GM11168 (cell line): ENCODE results near the gene IBSP.

ENCODE experiments used
- in situ Hi-C: fragments of 300-500 bp; cut with MboI; formaldehyde crosslinking; loops from one replicate; pipeline ENCODE4 v1.12.0; 2022; ENCODE audit warnings: low sequenced_read_pairs; ENCODE audit not compliant: unreplicated experiment

Gene IBSP

DNA sequence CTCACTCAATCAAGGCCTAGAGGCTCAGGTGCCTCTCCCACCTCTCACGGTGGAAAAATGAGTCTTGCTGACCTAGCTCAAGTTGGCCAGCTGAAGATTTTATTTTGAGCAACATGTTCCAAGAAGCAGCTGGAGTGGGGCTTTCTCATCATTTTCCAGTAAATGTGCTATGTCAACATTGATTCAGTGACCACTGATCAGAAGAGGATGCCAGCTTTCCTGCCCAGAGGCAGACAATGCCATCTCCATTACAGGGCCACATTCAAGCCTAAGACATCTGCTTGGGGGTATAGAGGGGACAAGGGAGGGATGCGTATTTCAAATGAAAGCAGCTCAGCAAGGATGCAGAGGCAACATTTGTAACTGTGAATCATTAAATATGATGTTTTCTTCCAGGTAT, 36.4 kb downstream of the IBSP start:
- in situ Hi-C loops = no loop called here

DNA sequence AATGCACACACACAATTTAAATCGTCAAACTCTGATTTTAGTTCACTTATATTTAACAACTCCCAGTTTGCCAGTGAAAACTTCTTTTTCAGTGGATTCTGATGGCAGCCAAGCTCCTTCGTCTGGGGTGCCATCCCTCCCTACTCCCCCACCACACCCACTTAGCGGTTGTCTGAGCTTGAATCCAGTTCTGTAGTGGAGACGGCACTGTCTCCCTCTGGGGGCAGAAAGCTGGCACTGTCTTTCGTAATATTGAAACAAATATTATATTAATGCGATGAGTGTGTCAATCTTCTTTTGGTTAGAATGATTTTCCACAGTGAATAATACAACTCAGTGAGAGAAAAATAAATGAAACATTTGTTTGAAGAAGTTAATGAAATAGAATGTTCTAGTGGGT, 38.9 kb downstream of the IBSP start:
- in situ Hi-C loops = no loop called here

DNA sequence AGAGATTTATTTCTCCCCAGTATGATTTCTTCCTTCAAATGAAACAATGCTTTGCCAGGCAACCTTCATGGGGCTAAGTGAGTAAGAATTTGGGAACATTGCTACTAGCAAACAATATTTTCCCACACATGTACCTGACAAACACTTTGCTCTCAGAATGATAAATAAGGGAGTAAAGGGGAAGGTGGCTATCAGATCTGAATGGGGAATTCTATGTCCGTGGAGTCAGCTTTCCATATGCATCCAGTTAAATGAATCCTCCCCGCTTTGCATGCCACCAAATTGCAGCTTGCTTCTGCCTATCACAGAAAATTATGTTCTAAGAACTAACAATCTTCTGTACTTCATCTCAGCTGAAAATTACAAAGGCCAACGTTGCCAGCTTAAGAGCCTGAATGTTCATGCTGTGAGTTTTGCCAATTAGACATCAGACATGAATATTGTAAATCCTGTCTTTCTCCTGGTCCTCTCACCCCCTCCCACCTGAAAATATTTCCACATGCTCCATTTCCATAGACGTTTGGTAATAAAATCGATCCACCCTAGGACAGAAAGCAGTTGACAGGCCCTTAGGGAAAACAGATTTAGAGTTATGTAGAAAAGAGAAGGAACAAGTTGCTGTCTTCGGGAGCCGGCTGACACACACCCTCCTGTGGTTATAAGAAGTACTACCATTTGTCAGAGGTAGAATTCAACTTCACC, 39.7 kb downstream of the IBSP start:
- in situ Hi-C loops = no loop called here

DNA sequence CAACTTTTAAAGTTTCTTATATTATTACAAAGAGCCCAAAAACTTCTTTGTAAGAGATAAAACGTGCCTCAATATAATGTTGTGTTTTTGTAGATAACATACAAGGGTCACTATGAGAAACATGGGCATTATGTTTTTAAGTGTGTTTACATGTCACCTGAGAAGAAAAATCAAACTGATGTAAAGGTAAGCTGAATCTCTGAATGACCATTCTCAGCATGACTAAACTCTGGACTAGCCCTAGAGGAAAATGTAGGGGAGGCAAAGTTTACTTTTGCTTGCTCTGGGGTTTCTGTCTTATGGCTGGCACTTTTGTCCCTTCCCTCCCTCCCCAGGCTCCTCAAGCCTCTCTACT, 40.2 kb downstream of the IBSP start:
- in situ Hi-C loops = no loop called here

DNA sequence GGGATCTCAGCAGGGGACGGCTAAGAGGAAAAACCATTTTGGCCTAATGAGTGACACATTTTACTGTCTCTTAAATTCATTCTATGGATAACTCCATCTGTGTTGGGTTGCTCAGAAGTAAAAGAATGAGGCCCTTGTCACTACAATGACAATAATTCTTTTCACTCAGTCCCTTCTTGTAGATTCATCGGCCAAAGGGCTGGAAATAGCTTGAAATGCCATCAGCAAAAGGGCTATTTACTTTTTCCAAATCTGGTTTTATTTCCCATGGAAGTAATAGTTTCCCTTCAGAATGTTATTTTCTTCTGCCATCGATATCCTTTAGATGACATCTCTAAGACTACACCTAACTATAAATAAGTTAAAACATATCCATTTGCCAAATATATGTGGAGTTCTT, 40.8 kb downstream of the IBSP start:
- in situ Hi-C loops = loop anchor here (5.0 to 10.0 kb wide), 2 partner anchors 158 to 485 kb away; no protein-coding TSS in a partner anchor

DNA sequence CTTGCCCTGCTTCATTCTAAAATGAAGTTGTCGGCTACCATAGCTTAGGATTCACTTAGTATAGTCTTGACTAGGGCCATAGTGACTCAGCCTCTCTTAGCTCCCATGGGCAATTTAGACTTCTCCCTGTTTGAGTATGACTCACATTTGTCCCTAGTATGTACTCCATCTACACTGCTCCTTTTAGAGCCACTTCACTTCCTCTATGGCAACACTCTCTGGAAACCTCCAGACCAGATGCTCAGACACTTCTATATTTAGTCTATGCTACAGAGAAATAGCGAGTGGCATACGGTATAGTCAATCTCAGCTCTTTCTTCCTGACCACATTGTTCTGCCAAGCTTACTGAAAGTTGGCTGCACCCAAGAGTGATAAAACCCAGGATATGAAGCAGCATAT, 44.6 kb downstream of the IBSP start:
- in situ Hi-C loops = loop anchor here (5.0 to 10.0 kb wide), 2 partner anchors 162 to 489 kb away; no protein-coding TSS in a partner anchor

DNA sequence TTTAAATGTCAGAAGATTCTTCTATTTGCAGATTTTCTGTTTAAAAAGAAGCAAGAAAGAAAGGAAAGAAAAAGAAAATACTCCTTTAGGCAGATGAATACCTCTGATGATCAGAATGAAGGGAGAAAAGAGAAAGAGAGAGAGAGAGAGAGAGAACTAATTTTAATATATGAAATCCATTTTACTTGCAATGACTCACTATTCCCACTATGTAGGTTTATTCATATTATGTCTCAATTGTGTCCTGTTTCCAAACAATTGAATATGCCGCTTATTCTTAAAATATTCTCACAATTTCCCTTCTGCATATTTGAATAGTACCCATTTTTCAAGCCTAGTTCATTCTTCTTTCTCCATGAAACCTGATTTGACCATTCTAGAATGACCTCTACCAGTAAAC, 45.1 kb downstream of the IBSP start:
- in situ Hi-C loops = loop anchor here (5.0 to 10.0 kb wide), 2 partner anchors 162 to 490 kb away; no protein-coding TSS in a partner anchor

DNA sequence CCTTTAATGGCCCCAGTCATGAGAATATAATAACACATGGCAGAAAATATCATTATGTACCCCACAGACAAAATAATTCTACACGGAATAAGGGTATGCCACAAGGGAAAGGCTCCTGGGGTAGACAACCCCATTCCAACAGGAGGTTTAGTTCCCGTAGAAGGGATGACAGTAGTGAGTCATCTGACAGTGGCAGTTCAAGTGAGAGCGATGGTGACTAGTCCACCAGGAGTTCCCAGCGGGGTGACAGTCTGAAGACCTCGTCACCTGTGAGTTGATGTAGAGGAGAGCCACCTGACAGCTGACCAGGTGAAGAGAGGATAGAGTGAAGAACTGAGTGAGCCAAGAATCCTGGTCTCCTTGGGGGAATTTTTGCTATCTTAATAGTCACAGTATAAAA, 46.9 kb downstream of the IBSP start:
- in situ Hi-C loops = loop anchor here (10.0 kb wide), 1 partner anchor 491 kb away; no protein-coding TSS in a partner anchor

DNA sequence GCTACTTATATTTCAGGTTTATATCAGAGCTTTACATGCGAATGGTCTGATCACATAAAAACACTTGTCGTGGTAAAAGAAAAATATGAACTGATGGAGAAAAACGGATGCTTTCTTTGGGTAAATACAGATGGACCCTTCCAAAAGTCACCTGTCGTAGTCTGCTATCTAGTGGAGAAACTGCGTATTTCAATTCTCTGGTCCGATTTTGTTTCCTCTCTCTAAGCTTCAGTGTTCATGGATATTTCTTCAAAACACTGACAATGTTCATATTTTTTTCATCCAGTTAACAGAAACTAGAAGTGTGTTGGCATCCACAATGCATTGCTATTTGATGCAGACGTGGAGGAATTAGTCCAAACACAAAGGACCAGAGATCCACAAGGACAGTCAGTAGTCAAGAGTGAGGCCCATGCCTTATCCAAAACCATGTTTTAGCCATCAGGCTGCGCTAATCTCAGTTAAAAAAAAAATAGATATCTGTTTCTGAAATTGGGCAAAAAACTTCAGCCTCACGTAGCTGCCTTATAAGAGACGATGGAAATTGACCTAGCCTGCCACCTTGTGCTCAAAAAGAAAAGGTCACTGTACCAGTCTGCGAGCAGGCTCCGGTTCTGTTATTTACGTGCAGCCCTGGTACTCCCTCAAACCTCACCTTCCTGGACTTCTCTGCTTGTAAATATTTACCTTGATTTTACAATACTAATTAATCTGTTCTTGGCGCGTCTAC, 49.4 kb downstream of the IBSP start:
- in situ Hi-C loops = loop anchor here (10.0 kb wide), 1 partner anchor 494 kb away; no protein-coding TSS in a partner anchor

DNA sequence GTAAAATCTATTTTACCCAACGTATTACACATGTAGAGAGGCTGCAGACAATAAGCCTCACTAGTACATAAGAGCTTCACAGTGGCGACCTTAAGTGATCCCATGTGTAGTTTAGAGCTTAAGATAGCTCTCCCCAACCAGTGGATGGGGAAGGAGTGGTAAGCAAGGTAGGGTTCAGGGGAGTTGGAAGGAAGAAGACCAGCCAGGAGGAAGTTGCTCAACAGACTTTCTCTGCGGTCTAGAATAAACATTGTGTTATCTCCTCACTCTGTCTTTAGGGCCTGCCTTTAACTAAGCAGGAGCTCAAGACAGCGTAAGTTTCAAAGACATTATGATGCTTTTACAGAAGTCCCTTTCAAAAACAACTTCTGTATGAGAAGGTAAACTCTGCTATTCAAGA, 50.3 kb downstream of the IBSP start:
- in situ Hi-C loops = loop anchor here (10.0 kb wide), 3 partner anchors 125 to 495 kb away; partner anchors contain the start of gene SPP1

DNA sequence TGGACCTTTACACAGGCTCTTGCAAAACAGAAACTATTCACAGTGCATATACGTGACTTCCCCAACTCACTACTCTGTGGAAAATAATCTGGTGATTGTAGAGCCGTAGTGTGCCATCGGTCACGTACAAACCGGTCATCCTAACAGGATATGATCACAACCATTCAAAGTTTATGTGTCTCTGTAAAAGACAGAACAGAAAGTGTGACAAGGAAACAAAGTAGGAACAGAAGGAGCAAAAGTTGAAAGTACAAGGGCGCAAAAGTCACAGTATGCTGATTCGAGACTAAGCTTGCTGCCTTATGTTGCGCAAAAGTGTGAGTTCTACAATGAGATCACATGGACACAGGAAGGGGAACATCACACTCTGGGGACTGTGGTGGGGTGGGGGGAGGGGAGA, 52.0 kb downstream of the IBSP start:
- in situ Hi-C loops = loop anchor here (10.0 kb wide), 2 partner anchors 123 to 363 kb away; partner anchors contain the start of gene SPP1

DNA sequence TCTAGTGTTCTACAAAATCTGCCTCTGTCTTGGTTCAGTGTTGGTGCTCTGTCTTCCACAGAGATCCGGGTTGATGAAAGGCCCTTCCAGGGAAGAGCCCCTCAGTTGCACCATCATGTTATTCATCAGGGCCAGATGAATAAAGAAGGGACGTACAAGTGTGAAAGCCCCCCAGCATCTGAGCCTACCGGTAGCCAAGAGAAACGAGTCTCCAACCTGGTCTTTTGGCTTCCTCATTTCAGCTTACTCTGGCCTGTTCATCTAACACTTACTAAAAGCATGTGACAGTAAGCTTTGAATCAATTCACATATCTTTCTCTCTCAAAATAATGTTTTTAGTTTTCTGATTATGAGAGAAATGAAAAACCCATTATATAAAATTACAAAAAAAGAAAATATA, 52.6 kb downstream of the IBSP start:
- in situ Hi-C loops = loop anchor here (10.0 kb wide), 2 partner anchors 123 to 363 kb away; partner anchors contain the start of gene SPP1

DNA sequence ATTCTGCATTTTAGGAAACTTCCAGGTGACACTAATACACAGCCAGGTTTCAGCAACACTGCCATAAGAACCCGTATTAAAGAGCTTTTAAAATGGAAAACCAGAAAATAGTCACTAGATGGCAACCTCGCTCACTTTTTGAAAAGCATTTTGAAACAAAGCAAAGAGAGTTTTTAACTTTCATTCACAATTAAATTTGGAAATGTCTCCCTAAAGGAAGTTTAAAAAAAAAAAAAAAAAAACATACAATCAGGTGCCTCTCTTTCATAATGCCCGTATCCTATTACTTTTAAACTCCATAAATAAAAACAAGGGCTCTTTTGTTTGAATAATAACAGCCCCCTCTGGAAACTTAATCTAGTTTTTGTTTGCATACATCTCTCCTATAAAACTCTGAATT, 53.8 kb downstream of the IBSP start:
- in situ Hi-C loops = loop anchor here (10.0 kb wide), 2 partner anchors 122 to 362 kb away; partner anchors contain the start of gene SPP1

DNA sequence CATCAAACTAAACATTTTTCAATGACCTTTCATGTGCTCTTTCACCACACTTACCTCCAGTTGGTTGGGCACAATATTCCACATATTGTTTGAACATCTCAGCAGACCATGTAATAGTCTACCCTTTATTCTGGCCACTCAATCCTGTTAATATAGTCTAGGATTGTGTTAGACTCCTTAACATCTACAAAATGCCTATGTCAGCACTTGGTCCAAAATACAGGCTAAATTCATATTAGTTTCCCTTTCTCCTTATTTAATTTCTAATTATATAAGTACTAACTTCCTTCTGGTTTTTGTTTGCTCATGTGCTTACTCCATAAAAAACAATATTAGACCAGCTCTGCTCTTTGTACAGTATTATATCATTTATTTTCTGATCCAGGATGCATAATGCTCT, 54.5 kb downstream of the IBSP start:
- in situ Hi-C loops = loop anchor here (10.0 kb wide), 2 partner anchors 121 to 361 kb away; partner anchors contain the start of gene SPP1

DNA sequence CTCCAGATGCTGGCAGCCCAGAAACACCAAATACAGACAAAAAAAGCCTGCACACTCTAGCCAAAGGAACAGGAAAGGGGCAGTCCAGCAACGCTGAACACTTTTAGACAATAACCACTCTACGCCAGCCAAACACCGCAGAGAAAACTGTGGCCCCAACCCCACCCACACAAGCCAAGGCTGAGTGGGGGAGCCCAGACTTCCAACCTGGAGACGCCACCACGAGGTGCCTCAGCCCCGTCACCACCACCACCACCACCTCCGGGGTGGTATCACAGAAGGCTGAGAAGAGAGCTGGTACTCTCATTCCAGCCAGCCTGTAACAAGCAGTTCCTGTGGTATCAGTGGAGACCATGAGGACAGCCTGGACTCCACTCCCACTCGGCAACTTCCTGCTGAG, 56.2 kb downstream of the IBSP start:
- in situ Hi-C loops = loop anchor here (10.0 kb wide), 2 partner anchors 119 to 359 kb away; partner anchors contain the start of gene SPP1

DNA sequence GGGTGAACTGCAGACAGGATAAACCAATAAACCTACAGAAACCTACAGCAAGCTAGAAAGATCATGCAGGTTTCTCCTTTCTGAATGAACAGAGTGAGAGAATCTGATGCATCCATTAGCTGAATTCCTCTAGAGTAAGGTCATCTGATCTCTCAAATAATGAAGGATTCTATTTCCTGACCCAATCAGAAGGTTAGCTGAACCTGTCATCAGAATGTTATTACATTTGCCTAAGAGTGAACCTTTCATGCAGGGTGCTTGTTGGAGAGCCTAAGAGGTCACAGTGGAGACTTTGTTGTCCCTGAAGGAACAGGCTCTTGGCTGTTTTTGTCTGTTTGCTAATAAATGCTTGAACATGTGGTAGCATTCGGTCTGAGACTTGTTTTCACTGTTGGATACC, 57.5 kb downstream of the IBSP start:
- in situ Hi-C loops = loop anchor here (10.0 kb wide), 2 partner anchors 118 to 358 kb away; partner anchors contain the start of gene SPP1

DNA sequence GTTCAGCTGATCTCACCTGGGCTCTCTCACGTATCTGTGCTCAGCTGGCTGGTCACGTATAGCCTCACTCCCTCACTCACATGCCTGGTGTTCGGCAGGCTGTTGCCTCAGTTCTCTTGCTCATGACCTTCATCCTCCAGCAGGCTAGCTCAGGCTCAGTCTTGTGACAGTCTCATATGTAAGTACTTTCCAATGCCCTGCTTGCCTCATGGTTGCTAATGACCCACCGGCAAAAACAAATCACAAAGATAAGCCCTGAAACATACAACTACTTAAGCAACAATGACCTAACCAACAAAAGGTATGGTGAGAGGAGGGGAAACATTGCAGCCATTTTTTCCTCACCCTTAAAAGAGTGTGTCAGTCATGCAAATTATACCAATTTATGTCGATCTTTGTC, 58.4 kb downstream of the IBSP start:
- in situ Hi-C loops = loop anchor here (10.0 kb wide), 2 partner anchors 117 to 357 kb away; partner anchors contain the start of gene SPP1
